Measurements from ENCODE around the gene TIMP3.
A peak's percentile ranks its signal among the peaks of the same experiment; 100 is the strongest.

TIMP3 gene

GRCh38 chr22:32839831-32840584 lies 38.5 kb downstream of the TIMP3 start:
- no peak overlapping the region for H3K4me3 ChIP-seq (ENCODE audit: low read length)
- TF ChIP-seq, protein P1, sequence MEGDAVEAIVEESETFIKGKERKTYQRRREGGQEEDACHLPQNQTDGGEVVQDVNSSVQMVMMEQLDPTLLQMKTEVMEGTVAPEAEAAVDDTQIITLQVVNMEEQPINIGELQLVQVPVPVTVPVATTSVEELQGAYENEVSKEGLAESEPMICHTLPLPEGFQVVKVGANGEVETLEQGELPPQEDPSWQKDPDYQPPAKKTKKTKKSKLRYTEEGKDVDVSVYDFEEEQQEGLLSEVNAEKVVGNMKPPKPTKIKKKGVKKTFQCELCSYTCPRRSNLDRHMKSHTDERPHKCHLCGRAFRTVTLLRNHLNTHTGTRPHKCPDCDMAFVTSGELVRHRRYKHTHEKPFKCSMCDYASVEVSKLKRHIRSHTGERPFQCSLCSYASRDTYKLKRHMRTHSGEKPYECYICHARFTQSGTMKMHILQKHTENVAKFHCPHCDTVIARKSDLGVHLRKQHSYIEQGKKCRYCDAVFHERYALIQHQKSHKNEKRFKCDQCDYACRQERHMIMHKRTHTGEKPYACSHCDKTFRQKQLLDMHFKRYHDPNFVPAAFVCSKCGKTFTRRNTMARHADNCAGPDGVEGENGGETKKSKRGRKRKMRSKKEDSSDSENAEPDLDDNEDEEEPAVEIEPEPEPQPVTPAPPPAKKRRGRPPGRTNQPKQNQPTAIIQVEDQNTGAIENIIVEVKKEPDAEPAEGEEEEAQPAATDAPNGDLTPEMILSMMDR (conservative IDR thresholded peaks at IDR 0.05; ENCODE audit: low read depth, low read length): no peak
- DNase-seq (ENCODE audit: low read depth): peak; percentile 35

DNA sequence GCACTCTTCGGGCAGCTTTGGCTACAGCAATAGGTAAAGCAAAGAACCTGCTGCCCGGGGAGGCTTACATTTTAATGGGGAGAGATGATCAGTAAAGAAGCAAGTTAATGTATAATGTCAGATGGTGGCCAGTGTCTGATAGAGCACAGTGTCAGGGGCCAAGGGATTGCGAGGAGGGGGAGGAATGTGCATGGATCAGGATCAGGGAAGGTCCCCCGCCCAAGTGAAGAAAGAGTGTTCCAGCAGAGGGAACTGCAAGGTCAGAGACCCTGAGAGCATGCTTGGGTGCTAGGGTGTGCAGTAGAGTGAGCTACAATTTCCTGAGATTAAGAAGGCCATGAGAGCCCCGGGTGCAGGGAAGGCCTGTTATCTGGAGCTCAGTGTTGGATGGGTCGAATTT lies 39.7 kb downstream of the TIMP3 start:
- TF ChIP-seq, protein P1 (conservative IDR thresholded peaks at IDR 0.05; ENCODE audit: low read depth, low read length): no peak
- H3K4me3 ChIP-seq (ENCODE audit: low read length): no peak overlapping the region
- no peak for DNase-seq (ENCODE audit: low read depth)

GRCh38 chr22:32842486-32842885 lies 41.0 kb downstream of the TIMP3 start:
- H3K4me3 ChIP-seq (ENCODE audit: low read length): no peak overlapping the region
- TF ChIP-seq, protein P1 (conservative IDR thresholded peaks at IDR 0.05; ENCODE audit: low read depth, low read length): no peak
- no peak for DNase-seq (ENCODE audit: low read depth)

- no peak overlapping the region for H3K4me3 ChIP-seq (ENCODE audit: low read length)
- TF ChIP-seq, protein P1 (conservative IDR thresholded peaks at IDR 0.05; ENCODE audit: low read depth, low read length): no peak
- no peak for DNase-seq (ENCODE audit: low read depth)
These were observed 41.8 kb downstream of the TIMP3 start for GRCh38 chr22:32843300-32843699.

- H3K4me3 ChIP-seq (ENCODE audit: low read length): no peak overlapping the region
- TF ChIP-seq, protein P1 (conservative IDR thresholded peaks at IDR 0.05; ENCODE audit: low read depth, low read length): no peak
- no peak for DNase-seq (ENCODE audit: low read depth)
These were observed 42.7 kb downstream of the TIMP3 start for GRCh38 chr22:32844251-32844650.

DNA sequence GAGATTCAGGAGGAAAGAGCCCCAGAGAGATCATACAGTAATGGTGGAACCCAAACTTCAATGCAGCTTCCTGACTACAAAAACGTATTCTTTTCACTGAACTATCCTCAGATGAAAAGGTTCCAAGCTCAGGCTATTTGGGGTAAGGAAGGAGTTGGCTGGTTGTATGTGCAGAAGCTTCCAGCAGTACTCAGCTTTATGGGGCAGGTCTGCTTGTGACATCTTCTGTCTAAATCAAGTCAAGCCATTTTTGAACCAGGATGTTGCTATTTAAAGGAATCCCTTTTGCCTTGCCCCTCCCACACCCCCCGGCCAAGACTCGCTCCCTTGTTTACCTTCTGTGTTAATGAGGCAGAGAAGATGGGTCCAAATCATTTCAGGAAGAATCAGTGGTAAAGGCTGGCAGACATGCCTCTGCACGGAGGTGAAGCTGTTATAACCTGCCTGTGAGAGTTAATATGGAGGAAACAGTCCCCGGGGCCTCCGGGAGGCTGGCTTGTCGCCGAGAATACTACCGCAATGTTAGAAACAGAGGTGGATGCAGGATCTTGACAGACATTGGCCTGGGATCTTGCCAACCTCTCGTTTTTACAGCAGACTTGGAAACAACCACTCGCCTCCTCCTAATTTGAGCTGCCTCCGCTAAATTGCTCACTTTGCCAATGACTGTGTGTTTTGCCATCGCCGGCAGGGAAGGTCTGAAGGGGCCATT lies 45.4 kb downstream of the TIMP3 start:
- no peak overlapping the region for H3K4me3 ChIP-seq (ENCODE audit: low read length)
- TF ChIP-seq, protein P1 (conservative IDR thresholded peaks at IDR 0.05; ENCODE audit: low read depth, low read length): no peak
- no peak for DNase-seq (ENCODE audit: low read depth)

GRCh38 chr22:32848226-32848625 lies 46.7 kb downstream of the TIMP3 start:
- TF ChIP-seq, protein P1 (conservative IDR thresholded peaks at IDR 0.05; ENCODE audit: low read depth, low read length): no peak
- H3K4me3 ChIP-seq (ENCODE audit: low read length): no peak overlapping the region
- no peak for DNase-seq (ENCODE audit: low read depth)
